Neural cell (in vitro differentiated cells): ENCODE results near the gene SLC6A14. TPM values are rescaled to one million over a fixed set of nuclear protein-coding genes. Genes with fewer than 3 reads are reported as not detected.

ENCODE experiments used
- H2AFZ ChIP-seq: fragments of 200-600, 300-800 bp; sonication (generic), shearing (Covaris generic); 2 replicates; pipeline ENCODE4 v1.6.0; 2014; ENCODE audit warnings: low read depth, mild to moderate bottlenecking, antibody characterized with exemption, low read length, moderate library complexity
- H3F3A ChIP-seq: fragments of 200-600 bp; shearing (Covaris generic); 2 replicates; pipeline ENCODE4 v1.6.1; 2016; ENCODE audit warnings: mild to moderate bottlenecking, moderate library complexity, mixed read lengths, antibody characterized with exemption, low read length; ENCODE audit not compliant: insufficient read depth, poor library complexity, severe bottlenecking
- H3K27ac ChIP-seq: fragments of 200-600, 300-800 bp; sonication (generic), shearing (Covaris generic); 2 replicates; pipeline ENCODE4 v1.5.1; 2014; ENCODE audit warnings: mild to moderate bottlenecking, low read length, moderate library complexity
- H3K27me3 ChIP-seq: fragments of 300-800, 200-600 bp; sonication (generic), shearing (Covaris generic); 2 replicates; pipeline ENCODE4 v1.6.0; 2014; ENCODE audit warnings: mild to moderate bottlenecking, low read depth, low read length, moderate library complexity; ENCODE audit not compliant: insufficient read depth
- H3K36me3 ChIP-seq: fragments of 300-800, 200-600 bp; sonication (generic), shearing (Covaris generic); 2 replicates; pipeline ENCODE4 v1.5.1; 2014; ENCODE audit warnings: mild to moderate bottlenecking, antibody characterized with exemption, low read length, moderate library complexity; ENCODE audit not compliant: insufficient read depth
- H3K4me2 ChIP-seq: fragments of 300-800, 200-600 bp; sonication (generic), shearing (Covaris generic); 2 replicates; pipeline ENCODE4 v1.6.0; 2014; ENCODE audit warnings: mild to moderate bottlenecking, low read length
- H3K4me3 ChIP-seq: fragments of 300-800, 200-600 bp; sonication (generic), shearing (Covaris generic); 2 replicates; pipeline ENCODE4 v1.5.1; 2014; ENCODE audit warnings: mild to moderate bottlenecking, low read length, moderate library complexity
- H3K79me2 ChIP-seq: fragments of 200-600 bp; shearing (Covaris generic); replicated peaks from 2 replicates; pipeline ENCODE4 v1.6.0; 2014; ENCODE audit warnings: mild to moderate bottlenecking, low read length, moderate library complexity; ENCODE audit not compliant: insufficient read depth
- H3K9ac ChIP-seq: fragments of 300-800, 200-600 bp; sonication (generic), shearing (Covaris generic); 2 replicates; pipeline ENCODE4 v1.6.1; 2016; ENCODE audit warnings: mild to moderate bottlenecking, low read length, mixed read lengths
- H3K9me2 ChIP-seq: fragments of 200-600 bp; shearing (Covaris generic); 2 replicates; pipeline ENCODE4 v1.6.1; 2016; ENCODE audit warnings: mild to moderate bottlenecking, low read length, mixed read lengths; ENCODE audit not compliant: insufficient read depth
- H3K9me3 ChIP-seq: fragments of 200-600, 300-800 bp; sonication (generic), shearing (Covaris generic); 2 replicates; pipeline ENCODE4 v1.6.1; 2016; ENCODE audit warnings: mild to moderate bottlenecking, mixed run types, low read length, moderate library complexity, mixed read lengths
- H4K20me1 ChIP-seq: fragments of 200-600 bp; shearing (Covaris generic); 2 replicates; pipeline ENCODE4 v1.6.1; 2016; ENCODE audit warnings: mild to moderate bottlenecking, mixed run types; ENCODE audit not compliant: insufficient read depth
- CTCF ChIP-seq: fragments of 450-650 bp; IDR thresholded peaks from 2 replicates; pipeline ENCODE4 v1.5.1; 2014; ENCODE audit warnings: antibody characterized with exemption, mild to moderate bottlenecking, moderate library complexity; ENCODE audit not compliant: poor library complexity, severe bottlenecking
- EP300 ChIP-seq: fragments of 450-650 bp; conservative IDR thresholded peaks from 2 replicates; pipeline ENCODE4 v1.6.1; 2014; ENCODE audit warnings: antibody characterized with exemption, mild to moderate bottlenecking, moderate library complexity; ENCODE audit not compliant: poor library complexity, severe bottlenecking
- EZH2 ChIP-seq: fragments of 200-600, 300-800 bp; shearing (Covaris generic), sonication (generic); IDR thresholded peaks from 2 replicates; pipeline ENCODE4 v1.6.1; 2014; ENCODE audit warnings: antibody characterized with exemption, low read length, borderline replicate concordance, mild to moderate bottlenecking; ENCODE audit not compliant: insufficient read depth, poor library complexity, severe bottlenecking
- MXI1 ChIP-seq: fragments of 450-650 bp; conservative IDR thresholded peaks from 2 replicates; pipeline ENCODE4 v1.6.1; 2014; ENCODE audit warnings: antibody characterized with exemption, mild to moderate bottlenecking; ENCODE audit not compliant: poor library complexity, severe bottlenecking
- POLR2AphosphoS5 ChIP-seq: IDR thresholded peaks from 2 replicates; pipeline ENCODE4 v1.6.1; 2012
- RAD21 ChIP-seq: fragments of 450-650 bp; conservative IDR thresholded peaks from 2 replicates; pipeline ENCODE4 v1.6.1; 2014; ENCODE audit warnings: antibody characterized with exemption, mild to moderate bottlenecking, moderate library complexity
- SMC3 ChIP-seq: fragments of 450-650 bp; conservative IDR thresholded peaks from 2 replicates; pipeline ENCODE4 v1.6.1; 2014; ENCODE audit warnings: antibody characterized with exemption, mild to moderate bottlenecking, moderate library complexity; ENCODE audit not compliant: poor library complexity
- TAF1 ChIP-seq: IDR thresholded peaks from 2 replicates; pipeline ENCODE4 v1.6.1; 2012; ENCODE audit warnings: low read depth
- polyA minus RNA-seq: library from RNA; depleted of rRNA, polyadenylated mRNA; stranded (reverse); fragments of >200 nt; gene quantifications from 2 replicates; pipeline ENCODE4 v1.2.3, GENCODE V29; 2014
- polyA plus RNA-seq: library from polyadenylated mRNA; depleted of rRNA; stranded (reverse); fragments of >200 nt; gene quantifications from 2 replicates; pipeline ENCODE4 v1.2.3, GENCODE V29; 2014
- TF ChIP-seq, protein P1 (sequence below): IDR thresholded peaks from 2 replicates; pipeline ENCODE4 v1.6.1; 2012; ENCODE audit warnings: borderline replicate concordance

SLC6A14 gene, protein sequence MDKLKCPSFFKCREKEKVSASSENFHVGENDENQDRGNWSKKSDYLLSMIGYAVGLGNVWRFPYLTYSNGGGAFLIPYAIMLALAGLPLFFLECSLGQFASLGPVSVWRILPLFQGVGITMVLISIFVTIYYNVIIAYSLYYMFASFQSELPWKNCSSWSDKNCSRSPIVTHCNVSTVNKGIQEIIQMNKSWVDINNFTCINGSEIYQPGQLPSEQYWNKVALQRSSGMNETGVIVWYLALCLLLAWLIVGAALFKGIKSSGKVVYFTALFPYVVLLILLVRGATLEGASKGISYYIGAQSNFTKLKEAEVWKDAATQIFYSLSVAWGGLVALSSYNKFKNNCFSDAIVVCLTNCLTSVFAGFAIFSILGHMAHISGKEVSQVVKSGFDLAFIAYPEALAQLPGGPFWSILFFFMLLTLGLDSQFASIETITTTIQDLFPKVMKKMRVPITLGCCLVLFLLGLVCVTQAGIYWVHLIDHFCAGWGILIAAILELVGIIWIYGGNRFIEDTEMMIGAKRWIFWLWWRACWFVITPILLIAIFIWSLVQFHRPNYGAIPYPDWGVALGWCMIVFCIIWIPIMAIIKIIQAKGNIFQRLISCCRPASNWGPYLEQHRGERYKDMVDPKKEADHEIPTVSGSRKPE
- polyA plus RNA-seq (not detected in 2 replicates), polyA minus RNA-seq (not detected in 2 replicates)

DNA sequence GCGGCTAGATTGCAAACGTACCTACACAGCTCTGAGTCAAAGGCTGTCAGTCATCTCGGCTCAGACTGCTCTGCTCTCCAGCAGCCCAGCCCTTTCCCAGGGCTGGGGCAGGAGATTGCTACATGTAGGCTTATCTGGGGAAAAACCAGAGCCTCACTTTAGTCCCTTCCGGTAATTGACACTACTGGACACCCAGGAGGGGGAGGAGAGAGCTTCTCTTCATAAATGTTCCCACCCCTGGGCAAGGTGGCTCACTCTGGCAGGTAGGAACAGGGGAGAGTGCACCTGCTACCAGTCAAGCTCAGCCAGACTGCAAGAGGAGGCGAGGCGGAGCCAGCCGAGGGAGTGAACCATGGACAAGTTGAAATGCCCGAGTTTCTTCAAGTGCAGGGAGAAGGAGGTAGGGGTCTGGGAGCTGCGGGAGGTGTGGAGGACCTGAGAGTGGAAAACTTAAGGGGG lies at the start of gene SLC6A14:
TSS of gene SLC6A14 (plus strand) at position 249 of the 459 bp plus-strand sequence. CDS start at position 353, 104 bp downstream.
- Histone ChIP-seq H3K79me2 (no peaks in the 10 kb centered on the region), H3K9me3 (no peaks in the 10 kb centered on the region), H3F3A (no peaks in the 10 kb centered on the region), H3K27me3 (no peaks in the 10 kb centered on the region), H2AFZ (no peak within 1 kb of the TSS), H3K36me3 (no peaks in the 10 kb centered on the region), H3K9me2 (no peaks in the 10 kb centered on the region), H3K27ac (no peak within 1 kb of the TSS), H3K4me3 (no peak within 1 kb of the TSS), H4K20me1 (no peaks in the 10 kb centered on the region), H3K9ac (no peak within 1 kb of the TSS), H3K4me2 (no peak within 1 kb of the TSS)
- TF ChIP-seq EP300 (no peak), POLR2AphosphoS5 (no peak), RAD21 (no peak), TAF1 (no peak), MXI1 (no peak), EZH2 (no peak), SMC3 (no peak), CTCF (no peak)
- TF ChIP-seq, protein P1, sequence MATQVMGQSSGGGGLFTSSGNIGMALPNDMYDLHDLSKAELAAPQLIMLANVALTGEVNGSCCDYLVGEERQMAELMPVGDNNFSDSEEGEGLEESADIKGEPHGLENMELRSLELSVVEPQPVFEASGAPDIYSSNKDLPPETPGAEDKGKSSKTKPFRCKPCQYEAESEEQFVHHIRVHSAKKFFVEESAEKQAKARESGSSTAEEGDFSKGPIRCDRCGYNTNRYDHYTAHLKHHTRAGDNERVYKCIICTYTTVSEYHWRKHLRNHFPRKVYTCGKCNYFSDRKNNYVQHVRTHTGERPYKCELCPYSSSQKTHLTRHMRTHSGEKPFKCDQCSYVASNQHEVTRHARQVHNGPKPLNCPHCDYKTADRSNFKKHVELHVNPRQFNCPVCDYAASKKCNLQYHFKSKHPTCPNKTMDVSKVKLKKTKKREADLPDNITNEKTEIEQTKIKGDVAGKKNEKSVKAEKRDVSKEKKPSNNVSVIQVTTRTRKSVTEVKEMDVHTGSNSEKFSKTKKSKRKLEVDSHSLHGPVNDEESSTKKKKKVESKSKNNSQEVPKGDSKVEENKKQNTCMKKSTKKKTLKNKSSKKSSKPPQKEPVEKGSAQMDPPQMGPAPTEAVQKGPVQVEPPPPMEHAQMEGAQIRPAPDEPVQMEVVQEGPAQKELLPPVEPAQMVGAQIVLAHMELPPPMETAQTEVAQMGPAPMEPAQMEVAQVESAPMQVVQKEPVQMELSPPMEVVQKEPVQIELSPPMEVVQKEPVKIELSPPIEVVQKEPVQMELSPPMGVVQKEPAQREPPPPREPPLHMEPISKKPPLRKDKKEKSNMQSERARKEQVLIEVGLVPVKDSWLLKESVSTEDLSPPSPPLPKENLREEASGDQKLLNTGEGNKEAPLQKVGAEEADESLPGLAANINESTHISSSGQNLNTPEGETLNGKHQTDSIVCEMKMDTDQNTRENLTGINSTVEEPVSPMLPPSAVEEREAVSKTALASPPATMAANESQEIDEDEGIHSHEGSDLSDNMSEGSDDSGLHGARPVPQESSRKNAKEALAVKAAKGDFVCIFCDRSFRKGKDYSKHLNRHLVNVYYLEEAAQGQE, result no peak

DNA sequence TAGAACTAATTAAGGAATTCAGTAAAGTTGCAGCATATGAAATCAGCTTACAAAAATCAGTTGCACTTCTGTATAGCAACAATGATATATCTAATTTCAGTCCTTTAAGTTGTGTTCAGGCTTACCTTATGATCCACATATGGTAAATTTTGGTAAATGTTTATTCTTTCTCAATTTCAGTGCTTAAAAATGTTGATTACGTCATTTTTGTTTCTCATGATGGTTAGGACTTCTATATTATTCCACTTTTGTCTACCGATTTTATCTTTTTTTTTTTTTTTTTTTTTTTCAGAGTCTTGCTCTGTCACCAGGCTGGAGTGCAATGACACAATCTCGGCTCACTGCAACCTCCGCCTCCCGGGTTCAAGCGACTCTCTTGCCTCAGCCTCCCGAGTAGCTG lies 40.7 kb upstream of the SLC6A14 start:
- H3K9me3 ChIP-seq, result no peaks in the 10 kb centered on the region
- no peaks in the 10 kb centered on the region for H4K20me1 ChIP-seq
- TF ChIP-seq, protein P1, result no peak
- TF ChIP-seq CTCF (no peak), RAD21 (no peak), SMC3 (no peak), EP300 (no peak), TAF1 (no peak), POLR2AphosphoS5 (no peak), MXI1 (no peak), EZH2 (no peak)
- no peak overlapping the region for H3K9ac ChIP-seq
- H3F3A ChIP-seq, result no peaks in the 10 kb centered on the region
- H3K4me3 ChIP-seq, result no peak overlapping the region
- no peaks in the 10 kb centered on the region for H3K79me2 ChIP-seq
- no peaks in the 10 kb centered on the region for H3K27me3 ChIP-seq
- no peak overlapping the region for H2AFZ ChIP-seq
- H3K9me2 ChIP-seq, result no peaks in the 10 kb centered on the region
- H3K36me3 ChIP-seq, result no peaks in the 10 kb centered on the region
- H3K27ac ChIP-seq, result no peak overlapping the region
- no peak overlapping the region for H3K4me2 ChIP-seq
